D721Med (cell line): ENCODE data around the gene CCDC27.

Experiments
- DNase-seq: peaks from one replicate; pipeline ENCODE4 v3.0.0; 2011; ENCODE audit warnings: low spot score; ENCODE audit not compliant: insufficient read length
- FAIRE-seq: peaks from 2 replicates; lab custom pipeline; 2011; peaks lifted over from hg19 to GRCh38; lab: Jason Lieb, UNC
- TF ChIP-seq, protein P1 (sequence below): IDR thresholded peaks from 2 replicates; pipeline ENCODE4 v1.5.1; 2012; ENCODE audit warnings: mild to moderate bottlenecking, control low read depth; ENCODE audit not compliant: insufficient read depth; ENCODE audit errors: missing control alignments

The CCDC27 gene

GRCh38 chr1:3707298-3707938 lies 44.8 kb upstream of the CCDC27 start:
- TF ChIP-seq, protein P1, sequence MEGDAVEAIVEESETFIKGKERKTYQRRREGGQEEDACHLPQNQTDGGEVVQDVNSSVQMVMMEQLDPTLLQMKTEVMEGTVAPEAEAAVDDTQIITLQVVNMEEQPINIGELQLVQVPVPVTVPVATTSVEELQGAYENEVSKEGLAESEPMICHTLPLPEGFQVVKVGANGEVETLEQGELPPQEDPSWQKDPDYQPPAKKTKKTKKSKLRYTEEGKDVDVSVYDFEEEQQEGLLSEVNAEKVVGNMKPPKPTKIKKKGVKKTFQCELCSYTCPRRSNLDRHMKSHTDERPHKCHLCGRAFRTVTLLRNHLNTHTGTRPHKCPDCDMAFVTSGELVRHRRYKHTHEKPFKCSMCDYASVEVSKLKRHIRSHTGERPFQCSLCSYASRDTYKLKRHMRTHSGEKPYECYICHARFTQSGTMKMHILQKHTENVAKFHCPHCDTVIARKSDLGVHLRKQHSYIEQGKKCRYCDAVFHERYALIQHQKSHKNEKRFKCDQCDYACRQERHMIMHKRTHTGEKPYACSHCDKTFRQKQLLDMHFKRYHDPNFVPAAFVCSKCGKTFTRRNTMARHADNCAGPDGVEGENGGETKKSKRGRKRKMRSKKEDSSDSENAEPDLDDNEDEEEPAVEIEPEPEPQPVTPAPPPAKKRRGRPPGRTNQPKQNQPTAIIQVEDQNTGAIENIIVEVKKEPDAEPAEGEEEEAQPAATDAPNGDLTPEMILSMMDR: no peak
- DNase-seq: no peak
- no peak for FAIRE-seq

DNA sequence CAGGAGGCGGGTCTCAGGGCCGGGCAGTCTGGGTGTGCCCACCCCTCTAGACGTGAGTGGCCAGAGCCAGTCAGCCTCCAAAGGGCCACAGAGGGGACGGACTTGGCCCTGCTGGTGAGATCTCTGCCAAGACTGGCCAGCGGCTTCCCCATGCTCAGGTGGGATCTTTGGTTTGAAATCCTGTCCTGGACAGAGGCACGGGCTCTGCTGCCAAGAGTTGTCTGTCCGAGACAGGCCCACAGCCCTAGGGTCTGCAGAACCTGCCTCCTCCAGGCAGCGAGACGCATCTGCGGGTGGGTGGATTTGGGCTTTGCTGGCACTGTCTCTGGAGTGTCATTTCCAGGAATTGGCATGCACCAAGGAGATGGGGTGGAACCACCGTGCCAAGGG lies 44.3 kb upstream of the CCDC27 start:
- DNase-seq: no peak
- FAIRE-seq: no peak
- TF ChIP-seq, protein P1: no peak

DNA sequence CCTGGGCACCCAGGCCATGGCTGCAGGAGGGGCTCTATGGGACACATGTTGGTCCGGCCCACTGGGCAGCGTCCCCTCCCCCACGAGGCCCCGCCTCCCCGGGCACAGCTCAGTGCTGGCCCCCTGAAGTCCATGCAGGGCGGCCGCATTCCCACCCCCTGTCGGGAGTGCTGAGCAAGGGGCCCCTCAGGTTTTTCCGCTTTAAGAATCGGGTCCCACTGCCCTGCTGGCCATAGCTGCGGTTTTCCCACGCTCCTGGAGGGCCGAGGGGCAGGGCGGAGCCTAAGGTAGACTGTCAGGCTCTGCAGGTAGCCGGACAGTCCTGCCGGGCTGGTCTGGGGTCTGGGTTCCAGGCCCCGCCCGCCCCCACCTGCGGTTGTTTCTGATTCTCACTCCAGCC lies 43.5 kb upstream of the CCDC27 start:
- FAIRE-seq (no peak), DNase-seq (no peak)
- TF ChIP-seq, protein P1: no peak

DNA sequence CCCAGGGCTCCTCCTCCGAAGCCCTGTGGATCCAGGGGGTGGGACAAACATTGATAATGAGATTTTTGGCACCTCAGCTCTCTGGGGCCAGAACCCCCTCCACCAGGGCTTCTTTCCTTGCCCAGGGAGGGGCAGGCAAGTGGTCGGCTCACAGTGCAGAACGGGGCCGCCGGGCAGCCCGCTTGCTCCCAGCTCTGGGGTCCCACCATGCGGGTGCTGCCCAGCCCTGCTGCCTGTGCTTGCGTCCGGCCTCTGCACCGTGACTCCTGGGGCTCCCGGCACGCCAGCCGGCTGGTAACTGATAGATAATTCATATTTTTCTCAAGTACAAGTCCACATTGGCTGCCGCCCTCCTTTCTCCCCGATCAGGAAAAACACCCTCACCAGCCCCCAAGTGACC lies 42.0 kb upstream of the CCDC27 start:
- TF ChIP-seq, protein P1: no peak

GRCh38 chr1:3711381-3711779 lies 40.9 kb upstream of the CCDC27 start:
- DNase-seq (no peak), FAIRE-seq (no peak)
- TF ChIP-seq, protein P1: no peak

More for the DNA sequence above, 42.0 kb upstream of the CCDC27 start:
- DNase-seq: no peak
- no peak for FAIRE-seq

DNA sequence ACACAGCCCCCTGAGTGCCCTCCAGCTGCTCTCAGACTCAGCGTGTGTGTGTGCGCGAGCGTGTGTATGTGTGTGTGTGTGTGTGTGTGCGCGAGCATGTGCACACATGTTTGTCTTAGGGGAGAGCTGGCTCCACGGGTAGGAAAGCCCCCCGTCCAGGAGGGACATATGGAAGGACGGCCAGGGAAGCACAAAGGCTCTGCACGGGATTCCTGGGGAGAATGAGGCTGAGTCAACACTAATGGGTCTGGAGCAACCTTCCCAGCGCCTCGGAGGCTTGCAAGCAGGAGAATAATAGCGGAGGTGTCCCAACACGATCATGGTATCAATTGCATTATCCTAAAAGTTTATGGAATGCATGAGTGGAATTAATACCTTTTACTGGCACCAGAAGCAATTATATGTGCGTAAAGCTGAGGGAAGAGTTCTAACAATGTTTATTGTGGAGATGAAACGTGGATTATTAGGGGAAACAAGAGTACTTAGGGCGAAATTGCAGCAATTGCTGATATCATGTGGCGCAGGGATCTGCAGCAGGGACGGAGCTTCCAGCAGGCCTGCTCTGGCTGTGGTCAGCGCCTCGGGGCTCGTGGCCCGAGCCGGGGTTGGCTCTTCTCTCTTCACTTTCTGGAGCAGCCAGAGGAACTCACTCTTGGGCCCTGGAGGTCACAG lies 40.3 kb upstream of the CCDC27 start:
- FAIRE-seq: no peak
- DNase-seq: no peak

More for the DNA sequence above, 40.3 kb upstream of the CCDC27 start:
- TF ChIP-seq, protein P1: no peak
